BE2C (cell line): ENCODE measurements around the gene ASCL2.

ENCODE experiments used
- DNase-seq: peaks from one replicate; pipeline ENCODE4 v3.0.0-alpha.2; 2020
- H3K27me3 ChIP-seq: fragments of 250-450 bp; sonication (Bioruptor Pico); 2 replicates; pipeline ENCODE4 v1.5.1; 2020; ENCODE audit warnings: mild to moderate bottlenecking
- H3K36me3 ChIP-seq: fragments of 250-450 bp; sonication (Bioruptor Pico); 2 replicates; pipeline ENCODE4 v1.5.1; 2020; ENCODE audit warnings: mild to moderate bottlenecking
- H3K4me1 ChIP-seq: fragments of 250-450 bp; sonication (Bioruptor Pico); 2 replicates; pipeline ENCODE4 v1.5.1; 2020
- H3K4me3 ChIP-seq: 2 replicates; pipeline ENCODE4 v1.5.1; 2011; ENCODE audit warnings: low read depth, low read length
- H3K9me3 ChIP-seq: fragments of 250-450 bp; sonication (Bioruptor Pico); 2 replicates; pipeline ENCODE4 v1.5.1; 2020
- TF ChIP-seq, protein P1 (sequence below): IDR thresholded peaks from 2 replicates; pipeline ENCODE4 v1.5.1; 2012; ENCODE audit warnings: mild to moderate bottlenecking, low read depth, low read length

Gene ASCL2

DNA sequence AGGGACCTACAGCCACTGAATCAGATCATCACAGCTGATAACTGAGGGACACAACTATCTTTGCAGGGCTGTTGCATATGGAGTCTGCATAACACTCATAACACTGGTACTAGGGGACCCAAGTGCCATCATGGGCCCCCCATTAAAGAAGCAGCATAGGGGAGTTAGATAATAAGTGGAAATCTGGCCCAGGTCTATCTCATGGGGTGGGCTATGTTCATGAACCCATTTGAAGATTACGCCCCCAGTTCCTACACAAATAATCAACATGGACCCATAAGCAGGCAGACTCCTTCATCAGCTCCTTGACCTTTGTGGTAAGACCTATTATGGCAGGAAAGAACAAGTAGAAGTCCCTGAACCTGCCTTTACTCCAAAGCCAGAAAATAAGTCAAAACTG lies 48.8 kb downstream of the ASCL2 start:
- H3K9me3 ChIP-seq: no peaks in the 10 kb centered on the region
- TF ChIP-seq, protein P1, sequence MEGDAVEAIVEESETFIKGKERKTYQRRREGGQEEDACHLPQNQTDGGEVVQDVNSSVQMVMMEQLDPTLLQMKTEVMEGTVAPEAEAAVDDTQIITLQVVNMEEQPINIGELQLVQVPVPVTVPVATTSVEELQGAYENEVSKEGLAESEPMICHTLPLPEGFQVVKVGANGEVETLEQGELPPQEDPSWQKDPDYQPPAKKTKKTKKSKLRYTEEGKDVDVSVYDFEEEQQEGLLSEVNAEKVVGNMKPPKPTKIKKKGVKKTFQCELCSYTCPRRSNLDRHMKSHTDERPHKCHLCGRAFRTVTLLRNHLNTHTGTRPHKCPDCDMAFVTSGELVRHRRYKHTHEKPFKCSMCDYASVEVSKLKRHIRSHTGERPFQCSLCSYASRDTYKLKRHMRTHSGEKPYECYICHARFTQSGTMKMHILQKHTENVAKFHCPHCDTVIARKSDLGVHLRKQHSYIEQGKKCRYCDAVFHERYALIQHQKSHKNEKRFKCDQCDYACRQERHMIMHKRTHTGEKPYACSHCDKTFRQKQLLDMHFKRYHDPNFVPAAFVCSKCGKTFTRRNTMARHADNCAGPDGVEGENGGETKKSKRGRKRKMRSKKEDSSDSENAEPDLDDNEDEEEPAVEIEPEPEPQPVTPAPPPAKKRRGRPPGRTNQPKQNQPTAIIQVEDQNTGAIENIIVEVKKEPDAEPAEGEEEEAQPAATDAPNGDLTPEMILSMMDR: no peak
- no peaks in the 10 kb centered on the region for H3K27me3 ChIP-seq
- no peaks in the 10 kb centered on the region for H3K4me1 ChIP-seq
- DNase-seq: no peak
- no peak overlapping the region for H3K4me3 ChIP-seq
- H3K36me3 ChIP-seq: no peaks in the 10 kb centered on the region

DNA sequence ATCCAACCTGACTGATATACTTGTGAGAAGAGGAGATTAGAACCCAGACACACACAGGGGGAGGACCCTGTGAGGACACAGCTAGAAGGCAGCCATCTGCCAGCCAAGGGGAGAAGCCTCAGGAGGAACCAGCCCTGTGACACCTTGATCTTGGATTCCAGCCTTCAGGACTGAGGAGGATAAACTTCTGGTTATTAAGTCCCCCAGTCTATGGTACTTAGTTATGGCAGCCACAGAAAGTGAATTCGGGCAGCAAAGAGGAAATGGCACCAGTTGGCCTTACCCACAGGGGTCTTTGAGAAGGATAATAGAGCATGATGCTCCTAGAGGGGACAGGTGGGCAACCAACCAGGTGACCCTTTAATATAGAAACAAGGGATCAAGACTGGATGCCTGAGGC lies 49.4 kb downstream of the ASCL2 start:
- H3K27me3 ChIP-seq: no peaks in the 10 kb centered on the region
- H3K4me1 ChIP-seq: no peaks in the 10 kb centered on the region
- no peak for DNase-seq
- H3K36me3 ChIP-seq: no peaks in the 10 kb centered on the region
- H3K4me3 ChIP-seq: no peak overlapping the region
- TF ChIP-seq, protein P1: no peak
- H3K9me3 ChIP-seq: no peaks in the 10 kb centered on the region

DNA sequence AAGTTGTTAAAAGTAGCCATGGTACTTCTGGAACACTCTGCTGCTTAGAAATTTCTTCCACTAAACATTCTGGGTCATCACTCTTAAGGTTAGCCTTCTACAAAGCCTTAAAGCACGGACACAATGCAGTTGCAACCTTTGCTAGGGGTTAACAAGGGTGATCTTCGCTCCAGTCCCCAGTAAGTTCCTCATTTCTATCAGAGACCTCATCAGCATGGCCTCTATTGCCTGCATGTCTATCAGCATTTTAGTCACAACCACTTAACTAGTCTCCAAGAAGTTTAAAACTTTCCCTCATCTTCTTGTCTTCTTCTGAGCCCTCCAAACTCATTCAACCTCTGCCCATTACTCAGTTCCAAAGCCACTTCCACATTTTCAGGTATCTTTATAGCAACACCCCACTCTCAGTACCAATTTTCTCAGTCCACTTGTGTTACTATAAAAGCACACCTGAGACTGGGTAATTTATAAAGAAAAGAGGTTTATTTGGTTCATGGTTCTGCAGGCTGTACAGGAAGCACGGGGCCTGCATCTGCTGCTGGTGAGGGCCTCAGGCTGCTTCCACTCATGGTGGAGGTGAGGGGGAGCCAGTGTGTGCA lies 50.1 kb downstream of the ASCL2 start:
- TF ChIP-seq, protein P1: no peak
- Histone ChIP-seq H3K27me3 (no peaks in the 10 kb centered on the region), H3K36me3 (no peaks in the 10 kb centered on the region), H3K4me1 (no peaks in the 10 kb centered on the region), H3K4me3 (no peak overlapping the region), H3K9me3 (no peaks in the 10 kb centered on the region)
- no peak for DNase-seq

DNA sequence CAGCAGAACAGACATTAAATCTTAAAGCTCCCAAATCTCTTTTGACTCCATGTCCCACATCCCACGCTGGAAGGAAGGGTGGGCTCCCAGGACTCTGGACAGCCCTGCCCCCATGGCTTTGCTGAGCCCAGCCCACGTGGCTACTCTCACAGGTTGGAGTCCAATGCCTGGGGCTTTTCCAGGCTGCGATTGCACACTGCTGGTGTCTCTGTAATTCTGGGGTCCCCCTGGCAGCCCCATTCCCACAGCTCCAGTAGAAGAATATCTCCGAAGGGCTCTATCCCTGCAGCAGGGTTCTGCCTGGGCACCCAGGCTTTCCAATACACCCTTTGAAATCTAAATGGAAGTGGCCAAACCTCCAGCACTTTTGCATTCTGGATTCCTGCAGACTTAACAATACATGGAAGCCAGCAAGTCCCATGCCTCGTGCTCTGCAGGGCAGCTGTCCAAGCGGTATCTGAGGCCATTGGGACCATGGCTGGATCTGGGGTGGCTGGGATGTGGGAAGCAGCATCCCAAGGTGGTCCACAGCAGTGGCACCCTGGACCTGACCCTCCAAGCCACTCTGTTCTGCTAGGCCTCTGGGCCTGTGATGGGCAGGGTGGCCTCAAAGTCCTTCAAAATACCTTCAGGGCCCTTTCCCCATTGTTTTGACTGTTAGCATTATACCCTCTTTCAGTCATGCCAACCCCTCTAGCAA lies 50.9 kb downstream of the ASCL2 start:
- Histone ChIP-seq H3K4me1 (no peaks in the 10 kb centered on the region), H3K9me3 (no peaks in the 10 kb centered on the region), H3K36me3 (no peaks in the 10 kb centered on the region), H3K4me3 (no peak overlapping the region), H3K27me3 (no peaks in the 10 kb centered on the region)
- DNase-seq: no peak
- TF ChIP-seq, protein P1: no peak
